ENCODE data around the gene PEX26. TPM values are rescaled to one million over a fixed set of nuclear protein-coding genes. Genes with fewer than 3 reads are reported as not detected.
"Not testable (repeated sequence)": the region's sequence is repeated elsewhere in the genome, so short reads cannot be mapped to it uniquely, and the experiment has no call there.

PEX26 gene
- total and polyA plus RNA-seq, 9 donors, result 9.8 to 19.6 (median 15.6) TPM

- not testable (repeated sequence) for H3K9me3 ChIP-seq (replicated peaks; ENCODE audit: control insufficient read depth, low read depth, low read length)
Measured at GRCh38 chr22:18040898-18041297, 36.9 kb upstream of the PEX26 start.

GRCh38 chr22:18042685-18043084 is 35.1 kb upstream of the PEX26 start:
- Histone ChIP-seq H3K27ac (ENCODE audit: low read length) (no peak overlapping the region), H3K4me1 (ENCODE audit: control insufficient read depth, insufficient read depth, low read length) (peaks cover 15% of the 10 kb centered on the region), H3K27me3 (ENCODE audit: control insufficient read depth, insufficient read depth, low read length) (no peaks in the 10 kb centered on the region), H3K4me3 (ENCODE audit: low read length) (no peak overlapping the region), H3K36me3 (ENCODE audit: control insufficient read depth, insufficient read depth, low read length) (no peaks in the 10 kb centered on the region), H3K9me3 (replicated peaks; ENCODE audit: control insufficient read depth, low read depth, low read length) (no peaks in the 10 kb centered on the region)
- 72% methylated on average over 5 of the region's 6 CpGs for WGBS (ENCODE audit: insufficient coverage)
- no peak for DNase-seq

More at GRCh38 chr22:18040898-18041297, 36.9 kb upstream of the PEX26 start:
- DNase-seq; H3K27ac ChIP-seq (ENCODE audit: low read length); H3K27me3 ChIP-seq (ENCODE audit: control insufficient read depth, insufficient read depth, low read length); H3K4me3 ChIP-seq (ENCODE audit: low read length); H3K36me3 ChIP-seq (ENCODE audit: control insufficient read depth, insufficient read depth, low read length): not testable (repeated sequence)
- no CpG with 5 or more reads among the region's 6 CpGs for WGBS (ENCODE audit: insufficient coverage)
- peaks cover 17% of the 10 kb centered on the region for H3K4me1 ChIP-seq (ENCODE audit: control insufficient read depth, insufficient read depth, low read length)

GRCh38 chr22:18044548-18045271 is 33.1 kb upstream of the PEX26 start:
- H3K4me1 ChIP-seq (ENCODE audit: control insufficient read depth, insufficient read depth, low read length), result peaks cover 24% of the 10 kb centered on the region
- H3K27ac ChIP-seq (ENCODE audit: low read length), result peak overlapping the region; percentile 35
- DNase-seq, result peak; percentile 75
- H3K4me3 ChIP-seq (ENCODE audit: low read length), result no peak overlapping the region
- 54% methylated on average over 8 of the region's 11 CpGs for WGBS (ENCODE audit: insufficient coverage)
- H3K27me3 ChIP-seq (ENCODE audit: control insufficient read depth, insufficient read depth, low read length), result peaks cover 11% of the 10 kb centered on the region
- H3K9me3 ChIP-seq (replicated peaks; ENCODE audit: control insufficient read depth, low read depth, low read length), result no peaks in the 10 kb centered on the region
- no peaks in the 10 kb centered on the region for H3K36me3 ChIP-seq (ENCODE audit: control insufficient read depth, insufficient read depth, low read length)

- H3K36me3 ChIP-seq (ENCODE audit: control insufficient read depth, insufficient read depth, low read length), result no peaks in the 10 kb centered on the region
- H3K27me3 ChIP-seq (ENCODE audit: control insufficient read depth, insufficient read depth, low read length), result peaks cover 11% of the 10 kb centered on the region
- H3K4me1 ChIP-seq (ENCODE audit: control insufficient read depth, insufficient read depth, low read length), result peaks cover 24% of the 10 kb centered on the region
- no peak overlapping the region for H3K4me3 ChIP-seq (ENCODE audit: low read length)
- DNase-seq, result no peak
- no peaks in the 10 kb centered on the region for H3K9me3 ChIP-seq (replicated peaks; ENCODE audit: control insufficient read depth, low read depth, low read length)
- no CpG with 5 or more reads among the region's 4 CpGs for whole genome bisulfite sequencing (ENCODE audit: insufficient coverage)
- H3K27ac ChIP-seq (ENCODE audit: low read length), result no peak overlapping the region
Measured at GRCh38 chr22:18045794-18046193, 32.0 kb upstream of the PEX26 start.

- no peak for DNase-seq
- no peak overlapping the region for H3K4me3 ChIP-seq (ENCODE audit: low read length)
- 86% methylated on average over 1 of the region's 9 CpGs for WGBS (ENCODE audit: insufficient coverage)
- H3K36me3 ChIP-seq (ENCODE audit: control insufficient read depth, insufficient read depth, low read length), result no peaks in the 10 kb centered on the region
- no peak overlapping the region for H3K27ac ChIP-seq (ENCODE audit: low read length)
- H3K9me3 ChIP-seq (replicated peaks; ENCODE audit: control insufficient read depth, low read depth, low read length), result no peaks in the 10 kb centered on the region
- H3K4me1 ChIP-seq (ENCODE audit: control insufficient read depth, insufficient read depth, low read length), result peaks cover 24% of the 10 kb centered on the region
- H3K27me3 ChIP-seq (ENCODE audit: control insufficient read depth, insufficient read depth, low read length), result peaks cover 11% of the 10 kb centered on the region
Measured at GRCh38 chr22:18048041-18048440, 29.7 kb upstream of the PEX26 start.

- DNase-seq, result no peak
- peaks cover 11% of the 10 kb centered on the region for H3K27me3 ChIP-seq (ENCODE audit: control insufficient read depth, insufficient read depth, low read length)
- H3K36me3 ChIP-seq (ENCODE audit: control insufficient read depth, insufficient read depth, low read length), result no peaks in the 10 kb centered on the region
- H3K4me3 ChIP-seq (ENCODE audit: low read length), result no peak overlapping the region
- no peaks in the 10 kb centered on the region for H3K9me3 ChIP-seq (replicated peaks; ENCODE audit: control insufficient read depth, low read depth, low read length)
- WGBS (ENCODE audit: insufficient coverage), result 44% methylated on average over 26 of the region's 29 CpGs
- H3K27ac ChIP-seq (ENCODE audit: low read length), result no peak overlapping the region
- H3K4me1 ChIP-seq (ENCODE audit: control insufficient read depth, insufficient read depth, low read length), result peaks cover 24% of the 10 kb centered on the region
Measured at GRCh38 chr22:18048441-18048898, 29.3 kb upstream of the PEX26 start.

- Histone ChIP-seq H3K27ac (ENCODE audit: low read length) (no peak overlapping the region), H3K27me3 (ENCODE audit: control insufficient read depth, insufficient read depth, low read length) (peaks cover 11% of the 10 kb centered on the region), H3K4me1 (ENCODE audit: control insufficient read depth, insufficient read depth, low read length) (peaks cover 13% of the 10 kb centered on the region), H3K4me3 (ENCODE audit: low read length) (no peak overlapping the region), H3K36me3 (ENCODE audit: control insufficient read depth, insufficient read depth, low read length) (no peaks in the 10 kb centered on the region), H3K9me3 (replicated peaks; ENCODE audit: control insufficient read depth, low read depth, low read length) (no peaks in the 10 kb centered on the region)
- 40% methylated on average over 2 of the region's 5 CpGs for WGBS (ENCODE audit: insufficient coverage)
- DNase-seq, result no peak
Measured at GRCh38 chr22:18050065-18050464, 27.7 kb upstream of the PEX26 start.

GRCh38 chr22:18051113-18051512 is 26.7 kb upstream of the PEX26 start:
- H3K36me3 ChIP-seq (ENCODE audit: control insufficient read depth, insufficient read depth, low read length); H3K9me3 ChIP-seq (replicated peaks; ENCODE audit: control insufficient read depth, low read depth, low read length); DNase-seq; H3K27ac ChIP-seq (ENCODE audit: low read length); H3K4me3 ChIP-seq (ENCODE audit: low read length): not testable (repeated sequence)
- WGBS (ENCODE audit: insufficient coverage), result 80% methylated on average over 1 of the region's 12 CpGs
- H3K27me3 ChIP-seq (ENCODE audit: control insufficient read depth, insufficient read depth, low read length), result peaks cover 11% of the 10 kb centered on the region
- H3K4me1 ChIP-seq (ENCODE audit: control insufficient read depth, insufficient read depth, low read length), result peaks cover 12% of the 10 kb centered on the region

GRCh38 chr22:18053216-18053946 is 24.4 kb upstream of the PEX26 start:
- DNase-seq; H3K9me3 ChIP-seq (replicated peaks; ENCODE audit: control insufficient read depth, low read depth, low read length); H3K27me3 ChIP-seq (ENCODE audit: control insufficient read depth, insufficient read depth, low read length); H3K36me3 ChIP-seq (ENCODE audit: control insufficient read depth, insufficient read depth, low read length); H3K4me3 ChIP-seq (ENCODE audit: low read length); H3K27ac ChIP-seq (ENCODE audit: low read length): not testable (repeated sequence)
- peaks cover 17% of the 10 kb centered on the region for H3K4me1 ChIP-seq (ENCODE audit: control insufficient read depth, insufficient read depth, low read length)
- 95% methylated on average over 13 of the region's 49 CpGs for WGBS (ENCODE audit: insufficient coverage)

- H3K27me3 ChIP-seq (ENCODE audit: control insufficient read depth, insufficient read depth, low read length), result no peaks in the 10 kb centered on the region
- H3K36me3 ChIP-seq (ENCODE audit: control insufficient read depth, insufficient read depth, low read length), result no peaks in the 10 kb centered on the region
- H3K27ac ChIP-seq (ENCODE audit: low read length), result peak overlapping the region; percentile 13
- DNase-seq, result no peak
- WGBS (ENCODE audit: insufficient coverage), result 96% methylated on average over 4 of the region's 7 CpGs
- H3K4me1 ChIP-seq (ENCODE audit: control insufficient read depth, insufficient read depth, low read length), result peaks cover 13% of the 10 kb centered on the region
- H3K9me3 ChIP-seq (replicated peaks; ENCODE audit: control insufficient read depth, low read depth, low read length), result no peaks in the 10 kb centered on the region
- no peak overlapping the region for H3K4me3 ChIP-seq (ENCODE audit: low read length)
Measured at GRCh38 chr22:18055619-18056160, 22.1 kb upstream of the PEX26 start.
